Lower leg skin (tissue), 4 donors: Measurements from ENCODE around the gene AMBP. TPM values are rescaled to one million over a fixed set of nuclear protein-coding genes. Genes with fewer than 3 reads are reported as not detected.

Source experiments
- DNase-seq, 2 donors: peaks; one replicate each; pipeline ENCODE4 v3.0.0-alpha.2; 2019; ENCODE audit warnings: low spot score in 2 of 2
- H3K4me3 ChIP-seq: fragments of 200-600 bp; sonication (generic); 2 replicates; pipeline ENCODE4 v1.5.1; 2017; ENCODE audit warnings: mild to moderate bottlenecking, low read depth; ENCODE audit not compliant: poor library complexity, severe bottlenecking
- POLR2A ChIP-seq, 2 donors: fragments of 450-650 bp; IDR thresholded peaks; one replicate each; pipeline ENCODE4 v1.6.1; 2016 to 2017; ENCODE audit warnings: antibody characterized with exemption in 2 of 2, mild to moderate bottlenecking in 1 of 2, moderate library complexity in 1 of 2
- WGBS, 2 donors: methylation state at CpG; one replicate each; pipeline ENCODE4 v1.1.5; 2018; 5-methylcytosine and 5-hydroxymethylcytosine counted together
- intact Hi-C: fragments of 100-400 bp; cut with DNase I; formaldehyde crosslinking; loops from one replicate; pipeline ENCODE4 v1.15.0; 2023; ENCODE audit warnings: low total_unique reads
- total RNA-seq, 4 donors: library from RNA; depleted of rRNA; stranded (reverse); fragments of >200 nt; gene quantifications; one replicate each; pipeline ENCODE4 v1.1.0, GENCODE V29; 2016
- TF ChIP-seq, protein P1 (sequence below), 3 donors: fragments of 450-650 bp; IDR thresholded peaks; one replicate each; pipeline ENCODE4 v1.5.1; 2016; ENCODE audit warnings: antibody characterized with exemption in 3 of 3, mild to moderate bottlenecking in 3 of 3, moderate library complexity in 2 of 3

AMBP gene
- total RNA-seq, 4 donors from 2014 or later = not detected

DNA sequence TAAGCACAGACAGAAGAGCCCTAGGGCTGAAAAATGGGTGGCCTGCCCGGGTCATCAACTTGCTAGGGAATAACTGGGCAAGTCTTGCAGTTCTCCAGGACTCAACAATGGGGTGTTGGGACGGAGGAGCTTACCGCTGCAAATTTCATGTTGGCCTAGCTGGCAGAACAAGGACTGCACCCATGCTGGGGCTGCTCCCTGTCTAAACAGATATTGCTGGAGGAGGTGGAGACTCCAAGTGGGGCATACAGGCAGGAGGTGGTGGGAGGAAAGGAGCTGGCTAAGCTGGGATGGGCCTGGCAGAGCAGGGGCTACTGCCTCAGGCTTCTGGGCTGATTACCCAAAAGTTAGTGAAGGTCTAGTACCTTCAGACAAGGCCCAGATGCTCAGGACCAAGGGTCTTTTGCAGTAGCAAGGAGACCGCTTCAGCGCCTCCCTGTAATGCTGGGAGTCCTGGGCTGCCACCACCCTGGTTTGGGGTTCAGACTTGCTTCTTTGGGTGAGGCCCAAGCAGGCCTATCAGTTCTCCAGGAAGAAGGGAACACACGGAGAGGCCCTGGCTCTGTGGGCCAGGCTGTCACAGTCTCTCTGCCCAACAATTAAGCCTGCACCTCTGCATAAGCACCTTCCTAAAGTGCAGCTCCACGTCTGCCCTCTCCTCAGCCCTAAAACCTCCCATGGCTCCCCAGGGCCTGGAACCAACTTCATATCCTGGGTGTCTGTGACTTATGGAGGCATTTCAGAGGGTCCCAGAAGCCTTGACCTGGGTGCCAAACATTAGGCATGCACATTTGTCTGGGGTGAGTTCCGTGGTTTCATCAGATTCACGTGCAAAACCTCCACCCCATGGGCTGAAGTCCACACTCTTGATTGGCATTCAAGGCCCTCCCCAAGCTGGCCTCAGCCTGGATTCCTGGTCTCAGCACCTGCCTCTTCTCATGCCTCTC, 45.2 kb upstream of the AMBP start:
- peak in 1 of 2 donors; percentile 73 for DNase-seq
- no peak overlapping the region for H3K4me3 ChIP-seq
- 83 to 90% methylated on average over 9 of the region's 9 CpGs for WGBS, 2 donors
- TF ChIP-seq, protein P1, sequence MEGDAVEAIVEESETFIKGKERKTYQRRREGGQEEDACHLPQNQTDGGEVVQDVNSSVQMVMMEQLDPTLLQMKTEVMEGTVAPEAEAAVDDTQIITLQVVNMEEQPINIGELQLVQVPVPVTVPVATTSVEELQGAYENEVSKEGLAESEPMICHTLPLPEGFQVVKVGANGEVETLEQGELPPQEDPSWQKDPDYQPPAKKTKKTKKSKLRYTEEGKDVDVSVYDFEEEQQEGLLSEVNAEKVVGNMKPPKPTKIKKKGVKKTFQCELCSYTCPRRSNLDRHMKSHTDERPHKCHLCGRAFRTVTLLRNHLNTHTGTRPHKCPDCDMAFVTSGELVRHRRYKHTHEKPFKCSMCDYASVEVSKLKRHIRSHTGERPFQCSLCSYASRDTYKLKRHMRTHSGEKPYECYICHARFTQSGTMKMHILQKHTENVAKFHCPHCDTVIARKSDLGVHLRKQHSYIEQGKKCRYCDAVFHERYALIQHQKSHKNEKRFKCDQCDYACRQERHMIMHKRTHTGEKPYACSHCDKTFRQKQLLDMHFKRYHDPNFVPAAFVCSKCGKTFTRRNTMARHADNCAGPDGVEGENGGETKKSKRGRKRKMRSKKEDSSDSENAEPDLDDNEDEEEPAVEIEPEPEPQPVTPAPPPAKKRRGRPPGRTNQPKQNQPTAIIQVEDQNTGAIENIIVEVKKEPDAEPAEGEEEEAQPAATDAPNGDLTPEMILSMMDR (IDR thresholded peaks at IDR 0.05) = no peak
- no peak for TF ChIP-seq POLR2A (IDR thresholded peaks at IDR 0.05)
- intact Hi-C loops = no loop called here

DNA sequence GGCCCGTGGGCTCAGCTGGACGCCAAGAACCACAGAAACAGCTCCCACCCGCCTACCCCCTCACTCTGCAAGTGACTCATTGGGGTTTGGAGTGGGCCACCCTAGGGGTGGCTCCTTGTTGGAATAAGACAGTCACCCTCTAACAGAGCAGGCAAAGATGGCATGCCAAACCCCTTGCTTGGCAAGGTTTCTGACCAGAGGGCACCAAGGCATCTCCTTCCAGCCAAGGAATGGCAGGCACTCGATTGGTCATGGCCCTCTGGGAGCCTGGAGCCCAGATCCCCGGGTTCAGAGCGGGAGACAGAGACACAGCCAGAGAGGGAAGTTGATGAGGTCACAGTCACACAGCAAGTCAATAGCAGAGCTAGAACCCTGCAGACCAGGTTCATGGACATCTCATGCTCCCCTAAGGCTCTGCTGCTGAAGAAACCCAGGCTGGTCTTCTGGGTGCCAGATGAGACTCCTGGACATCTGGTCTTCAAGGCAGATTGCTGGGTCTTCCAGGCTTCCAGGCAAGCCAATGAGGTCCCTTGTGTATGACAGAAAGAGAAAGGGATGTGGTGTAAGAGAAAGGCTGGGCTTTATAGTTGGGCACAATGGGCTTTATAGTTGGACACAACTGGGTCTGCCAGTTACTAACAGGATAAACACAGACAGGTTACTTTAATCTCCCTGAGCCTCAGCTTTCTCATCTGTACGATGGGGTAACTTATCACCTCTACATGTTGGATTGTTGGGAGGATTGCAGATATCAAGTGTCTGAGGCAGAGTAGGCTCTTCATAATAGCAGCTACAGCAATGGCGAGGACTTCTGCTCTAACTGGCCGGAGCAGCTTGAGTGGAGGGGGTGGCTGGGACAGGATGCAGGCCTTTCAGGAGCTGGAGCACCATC, 44.3 kb upstream of the AMBP start:
- WGBS, 2 donors = 65 to 77% methylated on average over 9 of the region's 9 CpGs
- H3K4me3 ChIP-seq = no peak overlapping the region
- TF ChIP-seq, protein P1 (IDR thresholded peaks at IDR 0.05) = no peak
- no peak for TF ChIP-seq POLR2A (IDR thresholded peaks at IDR 0.05)
- peak in 1 of 2 donors; percentile 82 for DNase-seq
- intact Hi-C loops = no loop called here

GRCh38 chr9:114121227-114122135, 43.4 kb upstream of the AMBP start:
- peak in 1 of 2 donors; percentile 60 for DNase-seq
- 59 to 66% methylated on average over 16 of the region's 16 CpGs for WGBS, 2 donors

GRCh38 chr9:114120192-114121014, 42.3 kb upstream of the AMBP start:
- intact Hi-C loops = no loop called here
- peak in 1 of 2 donors; percentile 52 for DNase-seq
- TF ChIP-seq, protein P1 (IDR thresholded peaks at IDR 0.05) = no peak
- TF ChIP-seq POLR2A (IDR thresholded peaks at IDR 0.05) = no peak
- H3K4me3 ChIP-seq = no peak overlapping the region
- WGBS, 2 donors = 53 to 62% methylated on average over 4 of the region's 4 CpGs

More at GRCh38 chr9:114121227-114122135, 43.4 kb upstream of the AMBP start:
- intact Hi-C loops = no loop called here
- H3K4me3 ChIP-seq = no peak overlapping the region
- TF ChIP-seq POLR2A (IDR thresholded peaks at IDR 0.05) = no peak
- TF ChIP-seq, protein P1 (IDR thresholded peaks at IDR 0.05) = no peak
